ENCODE results near the gene SELENON.

DNA sequence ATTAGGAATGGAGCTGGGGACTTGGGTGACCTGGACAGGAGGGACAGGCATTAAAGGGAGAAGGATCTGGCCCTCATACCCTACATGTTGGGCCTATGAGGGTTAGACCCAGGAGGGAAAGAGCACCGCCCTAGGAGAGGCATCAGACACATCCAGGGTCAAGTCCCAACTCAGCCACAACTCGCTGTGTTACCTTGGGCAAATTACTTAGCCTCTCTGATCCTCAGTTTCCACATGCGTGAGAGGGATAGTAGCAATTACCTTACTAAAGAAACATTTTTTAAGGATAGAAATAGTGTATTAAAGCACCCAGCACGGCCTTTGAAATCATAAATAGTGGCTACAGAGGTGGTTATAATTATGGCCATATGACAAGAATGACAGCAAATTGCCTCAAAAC, 20.1 kb upstream of the SELENON start:
- no peak for TF ChIP-seq POLR2AphosphoS5 (IDR thresholded peaks at IDR 0.05)
- TF ChIP-seq, protein P1, sequence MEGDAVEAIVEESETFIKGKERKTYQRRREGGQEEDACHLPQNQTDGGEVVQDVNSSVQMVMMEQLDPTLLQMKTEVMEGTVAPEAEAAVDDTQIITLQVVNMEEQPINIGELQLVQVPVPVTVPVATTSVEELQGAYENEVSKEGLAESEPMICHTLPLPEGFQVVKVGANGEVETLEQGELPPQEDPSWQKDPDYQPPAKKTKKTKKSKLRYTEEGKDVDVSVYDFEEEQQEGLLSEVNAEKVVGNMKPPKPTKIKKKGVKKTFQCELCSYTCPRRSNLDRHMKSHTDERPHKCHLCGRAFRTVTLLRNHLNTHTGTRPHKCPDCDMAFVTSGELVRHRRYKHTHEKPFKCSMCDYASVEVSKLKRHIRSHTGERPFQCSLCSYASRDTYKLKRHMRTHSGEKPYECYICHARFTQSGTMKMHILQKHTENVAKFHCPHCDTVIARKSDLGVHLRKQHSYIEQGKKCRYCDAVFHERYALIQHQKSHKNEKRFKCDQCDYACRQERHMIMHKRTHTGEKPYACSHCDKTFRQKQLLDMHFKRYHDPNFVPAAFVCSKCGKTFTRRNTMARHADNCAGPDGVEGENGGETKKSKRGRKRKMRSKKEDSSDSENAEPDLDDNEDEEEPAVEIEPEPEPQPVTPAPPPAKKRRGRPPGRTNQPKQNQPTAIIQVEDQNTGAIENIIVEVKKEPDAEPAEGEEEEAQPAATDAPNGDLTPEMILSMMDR (IDR thresholded peaks at IDR 0.05) = no peak
